Measurements from ENCODE around the gene KIF16B.

KIF16B gene

GRCh38 chr20:16437387-16437996 is 135.8 kb downstream of the KIF16B start (continued):
- TF ChIP-seq PATZ1 (CRISPR knock-in tag; IDR thresholded peaks at IDR 0.05; ENCODE audit: borderline replicate concordance), result no peak

GRCh38 chr20:16434062-16434664 is 139.1 kb downstream of the KIF16B start:
- TF ChIP-seq BACH2 (CRISPR knock-in tag; IDR thresholded peaks at IDR 0.05; ENCODE audit: borderline replicate concordance), result no peak
- TF ChIP-seq SNAI2 (CRISPR knock-in tag; IDR thresholded peaks at IDR 0.05), result no peak
- no peak for TF ChIP-seq ZNF8 (CRISPR knock-in tag; IDR thresholded peaks at IDR 0.05)
- no peak for TF ChIP-seq ZNF565 (CRISPR knock-in tag; conservative IDR thresholded peaks at IDR 0.05; ENCODE audit: low read depth)
- TF ChIP-seq ESRRG (CRISPR knock-in tag; IDR thresholded peaks at IDR 0.05), result no peak
- TF ChIP-seq TOX (CRISPR knock-in tag; IDR thresholded peaks at IDR 0.05; ENCODE audit: borderline replicate concordance), result no peak
- no peak for TF ChIP-seq CREB5 (CRISPR knock-in tag; IDR thresholded peaks at IDR 0.05; ENCODE audit: low read depth)
- ATAC-seq, result peak; percentile 82

- no peak for ATAC-seq
- TF ChIP-seq POU6F1 (CRISPR knock-in tag; IDR thresholded peaks at IDR 0.05; ENCODE audit: borderline replicate concordance, low read depth) (no peak), TSHZ2 (CRISPR knock-in tag; IDR thresholded peaks at IDR 0.05) (no peak), ESRRG (CRISPR knock-in tag; IDR thresholded peaks at IDR 0.05) (no peak), CREB5 (CRISPR knock-in tag; IDR thresholded peaks at IDR 0.05; ENCODE audit: low read depth) (no peak), TCF4 (CRISPR knock-in tag; IDR thresholded peaks at IDR 0.05; ENCODE audit: borderline replicate concordance) (no peak), TOX (CRISPR knock-in tag; IDR thresholded peaks at IDR 0.05; ENCODE audit: borderline replicate concordance) (no peak), ZNF70 (CRISPR knock-in tag; IDR thresholded peaks at IDR 0.05) (no peak), CSRNP3 (CRISPR knock-in tag; IDR thresholded peaks at IDR 0.05) (no peak), RARB (CRISPR knock-in tag; IDR thresholded peaks at IDR 0.05) (no peak), GLIS3 (CRISPR knock-in tag; IDR thresholded peaks at IDR 0.05) (no peak), OSR1 (CRISPR knock-in tag; IDR thresholded peaks at IDR 0.05) (no peak), CSDC2 (CRISPR knock-in tag; IDR thresholded peaks at IDR 0.05) (no peak), ZFP30 (CRISPR knock-in tag; IDR thresholded peaks at IDR 0.05) (no peak), BACH2 (CRISPR knock-in tag; IDR thresholded peaks at IDR 0.05; ENCODE audit: borderline replicate concordance) (no peak), ZC3H10 (CRISPR knock-in tag; IDR thresholded peaks at IDR 0.05) (no peak), SNAI2 (CRISPR knock-in tag; IDR thresholded peaks at IDR 0.05) (no peak), PPARA (CRISPR knock-in tag; IDR thresholded peaks at IDR 0.05; ENCODE audit: borderline replicate concordance) (no peak)
These were observed 140.0 kb downstream of the KIF16B start for GRCh38 chr20:16433293-16433580.

Data from SK-N-SH treated with all-trans-retinoic acid at 6 μM for 48 hours (cell line).